HepG2 (cell line): ENCODE data around the gene KLHDC1. TPM values are rescaled to one million over a fixed set of nuclear protein-coding genes. Genes with fewer than 3 reads are reported as not detected.

Source experiments
- BCL6 ChIP-seq: IDR thresholded peaks from 2 replicates; pipeline ENCODE4 v1.6.1; 2016; ENCODE audit warnings: missing genetic modification reagents, missing compliant biosample characterization
- CAMTA2 ChIP-seq: sonication (generic); formaldehyde crosslinking; IDR thresholded peaks from 2 replicates; pipeline ENCODE4 v1.4.0; 2020; ENCODE audit warnings: mild to moderate bottlenecking, missing genetic modification reagents, borderline replicate concordance
- CCAR2 ChIP-seq: fragments of 200-400 bp; formaldehyde crosslinking; optimal IDR thresholded peaks from 2 replicates; pipeline ENCODE3; 2018; ENCODE audit warnings: low read depth, mild to moderate bottlenecking, low read length, moderate library complexity
- EP300 ChIP-seq, 3 experiments: sonication (generic) in 1 of 3; formaldehyde crosslinking in 1 of 3; IDR thresholded peaks; 2 replicates each; pipeline versions ENCODE4 v1.5.1 to v1.6.1; 2011 to 2020; ENCODE audit warnings: low read depth in 2 of 3, low read length in 2 of 3, borderline replicate concordance in 1 of 3, improper control_type of control experiment in 1 of 3, mild to moderate bottlenecking in 1 of 3, missing genetic modification reagents in 1 of 3, moderate library complexity in 1 of 3
- EZH2 ChIP-seq: conservative IDR thresholded peaks from 2 replicates; pipeline ENCODE4 v1.6.1; 2012; ENCODE audit warnings: mild to moderate bottlenecking, low read depth, low read length, moderate library complexity
- HMG20B ChIP-seq: conservative IDR thresholded peaks from 2 replicates; pipeline ENCODE4 v1.6.1; 2016; ENCODE audit warnings: missing genetic modification reagents, missing compliant biosample characterization
- MBNL3 ChIP-seq: fragments of 250-450 bp; sonication (Bioruptor Pico); conservative IDR thresholded peaks from 2 replicates; pipeline ENCODE4 v1.8.0; 2022; ENCODE audit warnings: mild to moderate bottlenecking, inconsistent platforms
- MED1 ChIP-seq: sonication (generic); formaldehyde crosslinking; IDR thresholded peaks from 2 replicates; pipeline ENCODE4 v1.4.0; 2020; ENCODE audit warnings: missing genetic modification reagents
- RARG ChIP-seq: sonication (generic); formaldehyde crosslinking; IDR thresholded peaks from 2 replicates; pipeline ENCODE4 v1.4.0; 2020; ENCODE audit warnings: low read depth, mild to moderate bottlenecking, missing genetic modification reagents
- RXRA ChIP-seq: sonication (generic); formaldehyde crosslinking; IDR thresholded peaks from 2 replicates; pipeline ENCODE4 v1.5.1; 2020; ENCODE audit warnings: missing genetic modification reagents
- TCF7 ChIP-seq: sonication (generic); IDR thresholded peaks from 2 replicates; pipeline ENCODE4 v1.6.1; 2016; ENCODE audit warnings: antibody characterized with exemption, low read depth
- ZFYVE20 ChIP-seq: sonication (generic); formaldehyde crosslinking; IDR thresholded peaks from 2 replicates; pipeline ENCODE4 v1.8.0; 2023; ENCODE audit warnings: low read depth, mild to moderate bottlenecking, moderate library complexity, missing genetic modification reagents, borderline replicate concordance
- ZMYM4 ChIP-seq: sonication (generic); formaldehyde crosslinking; IDR thresholded peaks from 2 replicates; pipeline ENCODE4 v1.8.1; 2023; ENCODE audit warnings: mild to moderate bottlenecking, missing genetic modification reagents
- ZNF180 ChIP-seq: sonication (generic); formaldehyde crosslinking; IDR thresholded peaks from 2 replicates; pipeline ENCODE4 v1.4.0; 2020; ENCODE audit warnings: low read depth, missing genetic modification reagents, borderline replicate concordance
- ZNF660 ChIP-seq: sonication (generic); formaldehyde crosslinking; IDR thresholded peaks from 2 replicates; pipeline ENCODE4 v1.5.1; 2020; ENCODE audit warnings: mild to moderate bottlenecking, low read depth, missing genetic modification reagents, borderline replicate concordance
- ZNF691 ChIP-seq: sonication (generic); formaldehyde crosslinking; IDR thresholded peaks from 2 replicates; pipeline ENCODE4 v1.4.0; 2020; ENCODE audit warnings: missing genetic modification reagents, low read depth, mild to moderate bottlenecking, borderline replicate concordance
- polyA plus RNA-seq, 8 experiments: library from polyadenylated mRNA; depleted of rRNA in 3 of 8; stranded (reverse) in 7 of 8; unstranded in 1 of 8; fragments of >200 nt; fragmentation: Illumina TruSeq in 4 of 8; extraction: Trizol in 4 of 8; gene quantifications; 2 replicates each; pipeline versions ENCODE4 v1.2.1 to v1.2.3, GENCODE V29; 2011 to 2016; ENCODE audit warnings: low read depth in 4 of 8, missing spikeins in 1 of 8, mixed read lengths in 1 of 8; ENCODE audit not compliant: insufficient read depth in 1 of 8
- total RNA-seq, 5 experiments: library from RNA; depleted of rRNA; stranded (reverse); fragments of >200 nt; fragmentation: Illumina TruSeq; extraction: Trizol; gene quantifications; 2 replicates each; pipeline ENCODE4 v1.2.3, GENCODE V29; 2016; ENCODE audit warnings: low read depth in 1 of 5
- TF ChIP-seq, protein P1 (sequence below): sonication (generic); formaldehyde crosslinking; IDR thresholded peaks from 2 replicates; pipeline ENCODE4 v1.8.0; 2022; ENCODE audit warnings: missing genetic modification reagents, mild to moderate bottlenecking, moderate library complexity, borderline replicate concordance
- TF ChIP-seq, protein P2 (sequence below): sonication (generic); formaldehyde crosslinking; IDR thresholded peaks from 2 replicates; pipeline ENCODE4 v1.5.1; 2020; ENCODE audit warnings: missing genetic modification reagents, mild to moderate bottlenecking, borderline replicate concordance
- TF ChIP-seq, protein P3 (sequence below): sonication (generic); formaldehyde crosslinking; IDR thresholded peaks from 2 replicates; pipeline ENCODE4 v1.9.0; 2021; ENCODE audit warnings: mild to moderate bottlenecking, missing genetic modification reagents

Gene KLHDC1
- total and polyA plus RNA-seq, 2 of the 13 experiments (the other 11 are each of a cell fraction or from before 2014, with no cell fraction given), result 0.11 TPM; not detected in 1

GRCh38 chr14:49761839-49762551 lies 69.1 kb downstream of the KLHDC1 start (continued):
- TF ChIP-seq, protein P1, sequence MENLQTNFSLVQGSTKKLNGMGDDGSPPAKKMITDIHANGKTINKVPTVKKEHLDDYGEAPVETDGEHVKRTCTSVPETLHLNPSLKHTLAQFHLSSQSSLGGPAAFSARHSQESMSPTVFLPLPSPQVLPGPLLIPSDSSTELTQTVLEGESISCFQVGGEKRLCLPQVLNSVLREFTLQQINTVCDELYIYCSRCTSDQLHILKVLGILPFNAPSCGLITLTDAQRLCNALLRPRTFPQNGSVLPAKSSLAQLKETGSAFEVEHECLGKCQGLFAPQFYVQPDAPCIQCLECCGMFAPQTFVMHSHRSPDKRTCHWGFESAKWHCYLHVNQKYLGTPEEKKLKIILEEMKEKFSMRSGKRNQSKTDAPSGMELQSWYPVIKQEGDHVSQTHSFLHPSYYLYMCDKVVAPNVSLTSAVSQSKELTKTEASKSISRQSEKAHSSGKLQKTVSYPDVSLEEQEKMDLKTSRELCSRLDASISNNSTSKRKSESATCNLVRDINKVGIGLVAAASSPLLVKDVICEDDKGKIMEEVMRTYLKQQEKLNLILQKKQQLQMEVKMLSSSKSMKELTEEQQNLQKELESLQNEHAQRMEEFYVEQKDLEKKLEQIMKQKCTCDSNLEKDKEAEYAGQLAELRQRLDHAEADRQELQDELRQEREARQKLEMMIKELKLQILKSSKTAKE (CRISPR knock-in tag), result no peak
- TF ChIP-seq TCF7 (peak; percentile 54), CCAR2 (no peak), RARG (CRISPR knock-in tag) (no peak), HMG20B (CRISPR knock-in tag) (no peak), CAMTA2 (no peak), ZNF180 (CRISPR knock-in tag) (no peak), ZMYM4 (CRISPR knock-in tag) (no peak), EZH2 (no peak), RXRA (CRISPR knock-in tag) (no peak), ZFYVE20 (CRISPR knock-in tag) (no peak), MED1 (CRISPR knock-in tag) (no peak), EP300 (IDR thresholded peaks at IDR 0.05; ENCODE audit: low read depth in 2 of 2, low read length in 2 of 2) (peak in 1 of 2 experiments; percentile 49; a peak in 1 of 4 replicates), EP300 (CRISPR knock-in tag; IDR thresholded peaks at IDR 0.05; ENCODE audit: borderline replicate concordance) (no peak), MBNL3 (CRISPR knock-in tag) (no peak), BCL6 (CRISPR knock-in tag) (peak; percentile 75), ZNF660 (CRISPR knock-in tag) (no peak), ZNF691 (CRISPR knock-in tag) (no peak)
- TF ChIP-seq, protein P2, sequence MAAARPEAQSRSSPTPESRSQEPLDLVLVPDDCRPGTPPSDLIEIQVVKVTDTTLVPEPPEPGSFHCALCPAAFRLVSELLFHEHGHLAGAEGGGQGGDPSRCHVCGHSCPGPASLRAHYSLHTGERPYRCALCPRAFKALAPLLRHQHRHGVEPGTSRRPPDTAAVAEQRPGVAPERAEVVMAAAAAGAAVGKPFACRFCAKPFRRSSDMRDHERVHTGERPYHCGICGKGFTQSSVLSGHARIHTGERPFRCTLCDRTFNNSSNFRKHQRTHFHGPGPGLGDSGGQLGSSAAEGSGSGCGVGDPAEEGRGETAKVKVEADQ (CRISPR knock-in tag), result no peak
- TF ChIP-seq, protein P3, sequence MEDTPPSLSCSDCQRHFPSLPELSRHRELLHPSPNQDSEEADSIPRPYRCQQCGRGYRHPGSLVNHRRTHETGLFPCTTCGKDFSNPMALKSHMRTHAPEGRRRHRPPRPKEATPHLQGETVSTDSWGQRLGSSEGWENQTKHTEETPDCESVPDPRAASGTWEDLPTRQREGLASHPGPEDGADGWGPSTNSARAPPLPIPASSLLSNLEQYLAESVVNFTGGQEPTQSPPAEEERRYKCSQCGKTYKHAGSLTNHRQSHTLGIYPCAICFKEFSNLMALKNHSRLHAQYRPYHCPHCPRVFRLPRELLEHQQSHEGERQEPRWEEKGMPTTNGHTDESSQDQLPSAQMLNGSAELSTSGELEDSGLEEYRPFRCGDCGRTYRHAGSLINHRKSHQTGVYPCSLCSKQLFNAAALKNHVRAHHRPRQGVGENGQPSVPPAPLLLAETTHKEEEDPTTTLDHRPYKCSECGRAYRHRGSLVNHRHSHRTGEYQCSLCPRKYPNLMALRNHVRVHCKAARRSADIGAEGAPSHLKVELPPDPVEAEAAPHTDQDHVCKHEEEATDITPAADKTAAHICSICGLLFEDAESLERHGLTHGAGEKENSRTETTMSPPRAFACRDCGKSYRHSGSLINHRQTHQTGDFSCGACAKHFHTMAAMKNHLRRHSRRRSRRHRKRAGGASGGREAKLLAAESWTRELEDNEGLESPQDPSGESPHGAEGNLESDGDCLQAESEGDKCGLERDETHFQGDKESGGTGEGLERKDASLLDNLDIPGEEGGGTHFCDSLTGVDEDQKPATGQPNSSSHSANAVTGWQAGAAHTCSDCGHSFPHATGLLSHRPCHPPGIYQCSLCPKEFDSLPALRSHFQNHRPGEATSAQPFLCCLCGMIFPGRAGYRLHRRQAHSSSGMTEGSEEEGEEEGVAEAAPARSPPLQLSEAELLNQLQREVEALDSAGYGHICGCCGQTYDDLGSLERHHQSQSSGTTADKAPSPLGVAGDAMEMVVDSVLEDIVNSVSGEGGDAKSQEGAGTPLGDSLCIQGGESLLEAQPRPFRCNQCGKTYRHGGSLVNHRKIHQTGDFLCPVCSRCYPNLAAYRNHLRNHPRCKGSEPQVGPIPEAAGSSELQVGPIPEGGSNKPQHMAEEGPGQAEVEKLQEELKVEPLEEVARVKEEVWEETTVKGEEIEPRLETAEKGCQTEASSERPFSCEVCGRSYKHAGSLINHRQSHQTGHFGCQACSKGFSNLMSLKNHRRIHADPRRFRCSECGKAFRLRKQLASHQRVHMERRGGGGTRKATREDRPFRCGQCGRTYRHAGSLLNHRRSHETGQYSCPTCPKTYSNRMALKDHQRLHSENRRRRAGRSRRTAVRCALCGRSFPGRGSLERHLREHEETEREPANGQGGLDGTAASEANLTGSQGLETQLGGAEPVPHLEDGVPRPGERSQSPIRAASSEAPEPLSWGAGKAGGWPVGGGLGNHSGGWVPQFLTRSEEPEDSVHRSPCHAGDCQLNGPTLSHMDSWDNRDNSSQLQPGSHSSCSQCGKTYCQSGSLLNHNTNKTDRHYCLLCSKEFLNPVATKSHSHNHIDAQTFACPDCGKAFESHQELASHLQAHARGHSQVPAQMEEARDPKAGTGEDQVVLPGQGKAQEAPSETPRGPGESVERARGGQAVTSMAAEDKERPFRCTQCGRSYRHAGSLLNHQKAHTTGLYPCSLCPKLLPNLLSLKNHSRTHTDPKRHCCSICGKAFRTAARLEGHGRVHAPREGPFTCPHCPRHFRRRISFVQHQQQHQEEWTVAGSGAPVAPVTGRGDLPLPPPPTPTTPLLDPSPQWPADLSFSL (CRISPR knock-in tag), result no peak
